COLO668 (cell line): Measurements from ENCODE around the gene TSPOAP1.
"Not testable (repeated sequence)": the region's sequence is repeated elsewhere in the genome, so short reads cannot be mapped to it uniquely, and the experiment has no call there.

Source experiments
- DNase-seq: peaks from one replicate; lab custom pipeline; 2025; ENCODE audit not compliant: unreplicated experiment; lab: John Stamatoyannopoulos, UW

The TSPOAP1 gene

GRCh38 chr17:58341136-58341860, 12.7 kb upstream of the TSPOAP1 start:
- DNase-seq, result not testable (repeated sequence)

DNA sequence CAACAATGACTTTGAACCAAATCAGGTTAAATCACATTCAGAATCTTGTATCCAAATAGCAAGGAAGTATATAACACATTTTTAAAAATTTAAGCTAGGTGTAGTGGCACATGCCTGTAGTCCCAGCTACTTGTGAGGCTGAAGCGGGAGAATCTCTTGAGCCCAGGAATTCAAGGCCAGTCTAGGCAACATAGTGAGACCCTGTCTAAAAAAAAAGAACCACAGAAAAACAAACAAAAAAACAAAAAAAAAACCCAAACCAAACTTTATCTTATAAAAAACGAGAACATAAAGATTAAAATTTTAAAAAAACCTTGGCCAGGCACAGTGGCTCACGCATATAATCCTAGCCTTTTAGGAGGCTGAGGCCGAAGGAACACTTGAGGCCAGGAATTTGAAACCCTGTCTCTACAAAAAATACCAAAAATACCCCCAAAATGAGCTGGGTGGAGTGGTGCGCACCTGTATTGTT, 11.8 kb upstream of the TSPOAP1 start:
- no peak for DNase-seq

DNA sequence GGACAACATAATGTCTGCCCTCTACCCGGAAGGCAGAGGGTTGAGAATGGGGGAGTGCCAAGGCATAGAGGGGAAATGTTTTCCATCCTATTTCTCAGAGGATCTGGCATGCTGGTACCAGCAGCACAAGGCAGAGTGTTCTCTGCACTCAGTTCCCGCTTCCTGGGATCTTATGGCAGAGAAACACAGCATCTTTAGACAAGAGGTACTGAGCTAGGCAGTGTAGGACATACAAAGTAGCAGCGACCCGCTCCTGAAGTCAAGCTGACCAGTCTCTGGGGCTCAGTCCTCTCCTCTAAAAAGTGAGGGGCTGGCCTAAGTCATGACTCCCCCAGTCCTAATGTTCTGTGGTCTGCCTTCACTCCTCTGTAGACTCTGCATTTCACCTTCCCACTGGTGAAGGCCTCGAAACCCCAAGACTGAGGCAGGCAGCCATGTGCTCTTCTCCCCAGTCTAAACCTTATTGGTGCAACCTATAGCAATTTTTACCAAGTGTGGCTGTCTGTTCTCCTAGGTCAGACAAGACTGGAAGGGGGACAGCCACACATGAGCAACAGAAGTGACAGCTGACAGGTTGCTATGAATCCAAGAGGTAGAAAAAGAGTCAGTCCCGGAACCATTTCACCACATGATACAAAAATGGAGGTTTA, 11.3 kb upstream of the TSPOAP1 start:
- DNase-seq, result no peak

GRCh38 chr17:58338841-58339754, 10.5 kb upstream of the TSPOAP1 start:
- DNase-seq, result no peak

- DNase-seq, result no peak
Measured at GRCh38 chr17:58338454-58338840, 9.9 kb upstream of the TSPOAP1 start.

DNA sequence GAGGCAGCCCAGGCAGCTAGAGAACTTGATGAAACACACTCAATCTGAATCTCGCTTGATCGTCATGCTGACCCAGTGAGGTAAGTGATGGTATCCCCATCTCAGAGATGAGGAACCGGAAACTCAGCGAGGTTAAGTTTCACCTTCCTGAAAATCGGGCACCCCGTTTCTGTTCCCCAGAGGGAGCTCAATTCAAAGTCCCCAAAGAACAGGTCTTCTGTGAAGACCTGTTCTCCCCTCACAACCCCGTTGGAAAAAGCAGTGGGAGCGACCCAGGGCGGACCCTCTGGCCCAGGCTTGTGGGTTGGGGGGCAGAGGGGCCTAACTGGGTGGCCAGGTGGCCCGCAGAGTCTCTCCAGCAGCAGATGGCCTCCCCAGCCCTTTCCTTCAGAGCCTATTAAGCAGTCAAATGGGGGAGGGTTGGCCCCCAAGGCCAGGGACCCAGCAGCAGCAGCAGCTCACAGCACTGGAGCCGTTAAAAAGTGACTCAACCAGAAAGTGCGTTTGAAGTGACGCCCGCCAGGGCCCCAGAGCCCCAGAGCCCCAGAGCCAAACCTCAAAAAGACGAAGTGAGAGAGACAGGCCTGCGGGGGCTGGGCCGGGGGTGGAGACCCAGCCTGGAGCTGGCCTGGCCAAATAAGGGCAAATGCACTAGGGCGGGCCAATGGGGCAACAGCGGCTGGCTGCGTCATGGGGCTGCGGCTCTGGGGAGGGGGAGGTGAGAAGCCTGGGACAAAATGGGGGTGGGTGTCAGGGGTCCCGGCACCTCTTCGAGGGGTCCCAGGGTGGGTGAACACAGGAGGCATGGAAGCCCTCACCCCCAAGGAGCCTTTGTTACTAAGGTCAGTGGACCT, 9.2 kb upstream of the TSPOAP1 start:
- no peak for DNase-seq

DNA sequence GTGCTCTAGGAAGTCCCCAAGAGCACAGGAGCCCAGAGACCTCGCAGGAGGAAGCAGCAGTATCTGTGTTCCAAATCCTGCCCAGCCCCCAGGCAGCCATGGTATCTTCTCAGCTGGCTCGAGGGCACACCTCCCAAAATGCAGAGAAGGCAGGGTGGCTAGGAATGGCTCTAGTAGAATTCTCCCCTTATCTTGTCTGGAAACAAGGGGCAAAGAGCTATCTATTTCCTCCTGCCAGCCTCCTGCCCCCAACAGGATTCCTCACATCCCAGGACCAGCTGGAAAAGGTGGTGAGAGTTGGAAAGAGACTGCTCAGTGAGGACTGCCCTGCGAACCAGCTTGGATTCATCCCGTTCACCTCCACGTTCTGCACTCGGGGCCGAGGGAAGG, 8.6 kb upstream of the TSPOAP1 start:
- DNase-seq, result no peak

DNA sequence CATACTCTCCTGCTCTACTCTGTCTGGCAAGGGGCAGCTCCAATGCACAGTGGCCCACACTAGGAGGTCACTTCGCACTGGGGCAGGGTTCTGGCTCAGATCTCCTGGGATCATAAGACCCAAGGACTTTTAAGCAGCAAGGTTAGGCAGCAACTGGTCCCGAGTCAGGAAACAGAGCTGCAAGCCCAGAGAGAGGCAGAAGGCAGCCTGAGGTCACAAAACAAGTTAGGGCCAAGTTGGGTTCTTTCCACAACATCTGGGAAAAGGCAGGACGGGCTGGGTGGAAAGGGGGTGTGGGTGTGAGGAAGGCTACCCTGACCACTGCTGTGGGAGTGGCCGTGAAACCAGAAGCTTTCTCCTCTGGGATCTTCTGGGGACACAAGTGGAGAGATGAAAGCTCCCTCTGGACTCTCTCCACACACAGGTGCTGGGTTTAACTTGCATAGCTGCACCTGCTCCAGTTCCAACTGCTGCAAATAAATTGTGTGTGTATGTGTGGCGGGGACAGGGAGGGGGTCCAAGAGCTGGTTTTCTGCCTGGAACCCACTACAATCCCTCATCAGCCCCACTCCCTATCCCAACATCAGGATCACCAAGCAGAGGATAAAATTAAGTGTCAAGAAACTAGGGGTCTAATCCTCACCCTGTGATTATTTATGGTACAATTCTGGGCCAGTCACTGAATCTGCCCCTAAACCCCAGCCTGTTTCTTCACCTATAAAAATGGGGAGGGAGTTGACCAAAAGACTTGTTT, 8.0 kb upstream of the TSPOAP1 start:
- DNase-seq, result no peak

DNA sequence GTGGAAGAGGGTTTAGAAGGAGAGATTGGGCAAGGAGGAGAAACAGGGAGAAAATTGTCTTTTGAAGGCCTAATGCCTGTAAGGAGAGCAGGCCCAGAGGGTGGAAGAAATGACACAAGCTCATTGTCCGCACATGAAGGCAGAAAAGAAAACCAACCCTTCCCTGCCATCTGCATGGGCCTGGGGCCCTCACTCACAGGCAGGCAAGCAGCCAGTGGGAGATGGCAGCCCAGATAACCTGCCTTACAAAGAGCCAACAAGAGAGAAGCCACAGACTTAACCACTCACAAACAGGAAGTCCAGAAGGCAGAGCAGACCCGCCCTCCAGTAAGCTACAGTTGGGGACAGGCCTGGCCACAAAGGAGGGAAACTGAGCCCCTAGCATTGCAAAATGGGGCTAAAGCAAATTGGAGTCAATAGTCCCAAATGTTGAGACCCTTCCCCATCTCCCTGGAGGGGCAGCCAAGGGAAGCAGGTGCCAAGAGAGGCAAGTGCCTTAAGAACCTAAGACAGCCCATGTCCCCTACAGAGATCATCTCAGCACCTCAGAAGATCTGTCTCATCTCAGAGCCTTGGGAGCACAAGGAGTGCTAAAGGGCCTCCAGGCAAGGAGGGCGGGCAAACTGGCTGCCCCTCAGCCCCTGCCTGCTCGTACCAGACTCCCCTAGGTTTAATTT, 7.3 kb upstream of the TSPOAP1 start:
- DNase-seq, result no peak

DNA sequence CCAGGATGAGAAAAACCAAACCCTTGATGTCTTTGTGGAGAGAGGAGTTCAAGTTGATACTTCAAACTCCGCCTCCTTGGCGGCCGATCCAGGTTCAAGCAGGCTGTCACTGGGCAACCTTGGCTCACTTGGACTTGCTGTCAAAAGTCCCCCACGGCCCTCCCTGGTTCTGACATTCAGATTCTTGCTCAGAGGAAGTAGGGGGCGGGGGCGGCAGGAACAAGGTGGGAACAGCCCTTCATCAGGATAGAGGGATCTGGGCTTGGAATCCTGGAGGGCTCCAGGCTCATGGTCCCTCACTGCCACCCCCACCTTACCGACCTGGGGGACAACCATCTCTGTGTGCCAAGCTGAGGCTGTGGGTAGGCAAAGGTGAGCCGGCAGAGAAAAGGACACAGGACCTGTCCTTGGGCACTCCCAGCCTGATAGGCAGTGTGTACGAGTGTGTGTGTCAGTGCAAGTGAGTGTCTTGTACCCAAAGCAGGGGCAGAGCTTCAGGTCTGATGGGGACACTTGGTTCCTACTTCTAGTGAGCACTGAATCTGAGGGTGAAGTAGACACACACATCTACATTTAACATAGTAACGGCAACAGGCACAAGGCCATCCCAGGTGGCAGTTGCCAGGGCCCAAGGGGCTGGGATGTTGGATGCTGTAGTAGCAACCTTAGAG, 6.6 kb upstream of the TSPOAP1 start:
- no peak for DNase-seq

DNA sequence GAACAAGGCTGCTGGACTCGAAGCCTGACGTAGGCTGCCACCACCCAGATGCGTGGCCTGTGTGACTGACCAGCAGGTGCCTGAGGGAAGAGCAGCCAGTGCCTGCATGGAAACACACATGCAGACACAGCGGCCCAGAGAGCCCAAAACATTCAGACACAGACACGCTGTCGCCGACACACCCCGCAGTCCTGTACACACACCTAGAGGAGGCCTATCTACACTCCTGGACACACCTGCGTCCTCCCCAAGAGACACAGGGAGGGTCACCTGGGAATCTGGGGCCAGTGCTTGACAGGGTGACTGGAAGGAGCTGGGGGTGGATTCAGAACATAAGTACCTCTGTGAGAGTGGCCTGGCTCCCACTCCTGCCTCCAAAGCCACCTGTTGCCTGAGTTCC, 6.1 kb upstream of the TSPOAP1 start:
- DNase-seq, result no peak

- DNase-seq, result no peak
Measured at GRCh38 chr17:58334256-58334655, 5.7 kb upstream of the TSPOAP1 start.

DNA sequence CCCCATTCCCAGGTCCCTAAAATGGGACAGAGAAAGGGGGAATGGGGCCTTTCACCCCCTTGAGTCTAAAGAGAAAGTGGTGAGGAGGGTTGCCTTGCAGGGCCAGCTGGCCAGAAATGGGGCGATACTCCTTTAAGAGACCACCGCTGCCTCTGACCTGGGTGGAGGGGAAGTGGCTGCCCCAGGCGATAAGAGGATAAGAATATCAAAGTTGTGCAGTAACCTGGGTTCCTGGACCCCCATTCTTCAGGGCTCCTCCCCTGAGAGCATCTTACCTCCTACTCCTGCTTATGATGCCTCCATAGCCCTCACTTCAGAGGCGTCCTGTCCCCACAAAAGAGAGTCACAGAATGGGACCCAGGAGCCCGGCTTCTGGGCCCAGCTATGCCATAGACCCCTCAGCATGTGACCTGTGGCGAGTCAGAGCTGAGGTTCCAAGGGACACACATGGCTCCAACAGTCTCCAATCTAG, 5.2 kb upstream of the TSPOAP1 start:
- DNase-seq, result no peak

- DNase-seq, result no peak
Measured at GRCh38 chr17:58332778-58333735, 4.5 kb upstream of the TSPOAP1 start.

DNA sequence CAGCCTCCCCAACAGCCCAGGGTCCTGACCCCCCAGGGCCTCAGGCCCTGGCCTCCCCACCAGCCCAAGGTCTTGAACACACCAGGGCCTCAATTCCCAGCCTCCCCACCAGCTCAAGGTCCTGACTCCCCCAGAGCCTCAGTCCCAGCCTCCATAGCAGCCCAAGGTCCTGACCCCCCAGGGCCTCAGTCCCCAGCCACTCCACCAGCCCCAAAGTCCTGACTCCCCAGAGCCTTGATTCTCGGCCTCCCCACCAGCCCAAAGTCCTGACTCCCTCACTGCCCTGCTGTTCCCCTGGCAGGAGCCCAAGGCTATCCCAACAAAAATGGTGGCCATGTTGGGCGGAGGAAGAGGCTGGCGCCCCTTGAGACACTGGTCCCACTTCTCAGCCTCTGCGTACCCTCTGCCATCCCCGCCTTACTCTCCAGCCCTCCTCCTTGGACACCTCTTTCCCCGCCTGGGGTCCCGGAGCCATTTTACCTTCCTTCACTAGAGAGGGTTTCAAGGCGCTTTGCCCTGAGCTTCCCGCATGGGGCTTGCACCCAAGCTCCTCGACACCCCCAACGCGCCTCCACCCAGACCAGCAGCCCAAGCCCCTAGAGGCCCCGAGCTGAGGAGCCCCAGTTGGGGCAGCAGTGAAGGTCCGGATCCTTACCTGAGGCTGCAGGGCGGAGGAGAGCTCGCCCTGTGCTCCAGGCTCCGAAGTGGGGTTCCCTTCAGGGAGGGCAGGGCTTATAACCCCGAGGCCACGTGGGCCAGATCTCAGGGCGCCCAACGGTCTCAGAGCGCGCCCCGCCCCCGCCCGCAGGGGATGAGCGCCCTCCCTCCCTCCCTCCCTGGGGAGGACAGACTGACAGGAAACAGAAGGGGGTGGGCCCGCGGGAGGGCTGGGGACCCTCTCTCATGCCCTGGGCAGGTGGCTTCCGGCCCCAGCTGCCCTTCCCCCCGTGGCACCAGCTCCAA, 3.5 kb upstream of the TSPOAP1 start:
- no peak for DNase-seq

DNA sequence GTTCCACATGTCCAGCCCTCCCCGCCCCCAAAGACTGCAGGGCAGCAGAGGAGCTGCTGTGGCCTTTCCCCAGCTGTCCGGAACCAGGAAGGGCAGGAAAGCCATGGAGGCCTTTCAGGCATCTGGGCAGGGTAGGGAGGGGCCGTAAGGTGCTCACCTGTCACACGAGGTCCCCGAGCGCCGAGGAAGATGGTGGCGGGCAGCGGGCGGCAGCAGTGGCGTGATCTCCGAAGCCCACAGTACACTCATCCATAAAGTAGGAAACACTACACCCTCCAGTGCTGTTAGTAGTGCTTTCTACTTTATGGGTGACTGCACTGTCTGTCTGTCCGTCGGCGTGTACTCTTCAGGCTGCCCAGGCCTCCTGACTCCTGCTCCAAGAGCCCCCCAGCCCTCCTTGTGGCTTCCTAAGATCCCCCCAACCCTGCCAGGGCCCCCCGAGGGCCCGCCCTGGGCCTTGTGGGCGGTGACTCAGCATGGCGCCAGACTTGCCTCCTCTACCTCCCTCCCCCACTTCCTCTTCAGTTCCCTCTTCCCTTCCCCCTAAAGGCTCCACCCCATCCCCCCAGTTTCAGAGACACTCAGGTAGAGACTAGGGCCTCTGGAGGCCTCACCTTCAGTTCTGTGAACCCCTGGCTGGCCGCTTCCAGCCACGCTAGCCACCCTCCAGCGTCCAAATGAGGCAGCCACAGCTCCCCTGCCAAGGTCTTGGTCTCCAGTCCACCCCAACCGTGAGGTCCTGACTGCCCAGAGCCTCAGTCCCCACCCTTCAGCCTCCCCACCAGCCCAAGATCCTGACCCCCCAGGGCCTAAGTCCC, 2.6 kb upstream of the TSPOAP1 start:
- DNase-seq, result no peak
